Fibroblast of lung (primary cell): Measurements from ENCODE around the gene MBLAC1.

Source experiments
- CTCF ChIP-seq, 2 donors: IDR thresholded peaks in 1 of 2; conservative IDR thresholded peaks in 1 of 2; 1 replicate in 1 of 2; 2 replicates in 1 of 2; pipeline ENCODE4 v1.5.1; 2011 to 2012; ENCODE audit warnings: low read length in 2 of 2, control low read depth in 1 of 2, inconsistent platforms in 1 of 2, low read depth in 1 of 2, mild to moderate bottlenecking in 1 of 2
- EZH2 ChIP-seq: IDR thresholded peaks from 2 replicates; pipeline ENCODE4 v1.5.1; 2012; ENCODE audit warnings: low read length, control low read depth, mild to moderate bottlenecking; ENCODE audit errors: missing control alignments

DNA sequence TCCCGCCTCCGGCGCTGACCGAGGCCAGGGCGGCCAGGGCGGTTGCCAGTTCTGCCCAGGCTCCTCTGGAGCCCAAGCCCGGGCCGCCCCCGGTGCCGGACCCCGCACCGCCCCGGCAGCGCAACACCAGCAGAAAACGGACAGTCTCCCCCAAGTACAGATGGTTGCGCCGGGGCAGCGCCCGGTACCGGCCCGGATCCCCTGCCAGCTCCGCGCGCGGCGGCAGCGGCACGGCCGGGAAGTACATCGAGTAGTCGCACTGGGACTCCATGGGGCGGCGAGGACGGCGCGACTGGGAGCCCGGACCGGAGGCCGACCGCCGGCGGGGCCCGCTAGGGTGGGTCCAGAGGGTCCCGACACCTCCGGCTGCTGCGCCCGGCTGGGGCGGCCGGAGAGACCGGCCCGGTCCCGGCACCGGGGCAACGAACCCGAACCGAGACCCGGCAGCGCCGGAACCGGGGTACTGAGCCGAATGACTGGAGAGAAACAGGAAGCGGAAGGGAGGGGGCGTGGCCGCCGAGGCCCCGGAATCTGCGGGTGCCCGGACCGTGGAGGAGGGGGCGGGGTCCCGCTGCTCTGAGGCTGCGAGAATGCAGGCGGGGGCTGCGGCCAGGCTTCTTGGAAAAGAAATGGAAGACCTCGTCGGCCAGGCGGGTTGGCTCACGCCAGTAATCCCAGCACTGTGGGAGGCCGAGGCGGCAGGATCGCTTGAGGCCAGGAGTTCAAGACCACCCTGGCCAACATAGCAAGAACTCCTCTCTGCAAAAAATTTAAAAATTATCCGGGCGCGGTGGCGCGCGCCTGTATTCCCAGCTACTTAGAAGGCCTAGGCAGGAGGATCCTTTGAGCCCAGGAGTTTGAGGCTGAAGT is 31.7 kb downstream of the MBLAC1 start, which contains the start of gene TRAPPC14:
- TF ChIP-seq CTCF (conservative IDR thresholded peaks at IDR 0.05 in 1 of 2, IDR thresholded peaks at IDR 0.05 in 1 of 2; ENCODE audit: low read depth in 1 of 2, low read length in 2 of 2) (no peak), EZH2 (no peak)
